ENCODE measurements around the gene CAPNS2.

DNA sequence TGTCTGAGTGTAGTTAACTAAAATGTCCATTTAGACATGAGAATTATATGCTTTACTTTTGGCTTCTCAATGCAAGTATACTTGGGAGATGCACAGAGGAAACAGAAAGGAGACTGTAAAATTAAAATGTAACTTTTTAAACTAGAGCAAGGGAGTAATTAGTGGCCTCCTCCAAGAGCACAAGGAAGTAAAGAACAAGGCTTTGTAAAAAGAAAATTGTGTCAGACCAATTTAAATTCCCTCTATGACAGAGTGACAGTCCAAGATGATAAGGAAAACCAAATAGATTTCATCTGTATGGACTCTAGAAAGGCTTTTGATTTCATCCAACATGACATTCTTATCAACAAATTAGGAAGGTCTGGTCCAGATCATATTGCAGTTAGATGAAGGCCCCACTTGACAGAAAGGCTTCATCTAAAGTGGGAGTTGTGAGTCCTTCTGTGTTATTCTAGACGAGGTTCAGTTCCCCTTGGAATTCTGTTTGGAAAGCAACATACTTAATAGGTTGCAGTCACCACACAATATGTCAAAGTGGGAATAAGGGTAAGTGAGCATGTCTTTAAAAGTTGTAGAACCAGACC, 6.5 kb upstream of the CAPNS2 start:
- TF ChIP-seq POLR2A (IDR thresholded peaks at IDR 0.05) = no peak
- TF ChIP-seq, protein P1, sequence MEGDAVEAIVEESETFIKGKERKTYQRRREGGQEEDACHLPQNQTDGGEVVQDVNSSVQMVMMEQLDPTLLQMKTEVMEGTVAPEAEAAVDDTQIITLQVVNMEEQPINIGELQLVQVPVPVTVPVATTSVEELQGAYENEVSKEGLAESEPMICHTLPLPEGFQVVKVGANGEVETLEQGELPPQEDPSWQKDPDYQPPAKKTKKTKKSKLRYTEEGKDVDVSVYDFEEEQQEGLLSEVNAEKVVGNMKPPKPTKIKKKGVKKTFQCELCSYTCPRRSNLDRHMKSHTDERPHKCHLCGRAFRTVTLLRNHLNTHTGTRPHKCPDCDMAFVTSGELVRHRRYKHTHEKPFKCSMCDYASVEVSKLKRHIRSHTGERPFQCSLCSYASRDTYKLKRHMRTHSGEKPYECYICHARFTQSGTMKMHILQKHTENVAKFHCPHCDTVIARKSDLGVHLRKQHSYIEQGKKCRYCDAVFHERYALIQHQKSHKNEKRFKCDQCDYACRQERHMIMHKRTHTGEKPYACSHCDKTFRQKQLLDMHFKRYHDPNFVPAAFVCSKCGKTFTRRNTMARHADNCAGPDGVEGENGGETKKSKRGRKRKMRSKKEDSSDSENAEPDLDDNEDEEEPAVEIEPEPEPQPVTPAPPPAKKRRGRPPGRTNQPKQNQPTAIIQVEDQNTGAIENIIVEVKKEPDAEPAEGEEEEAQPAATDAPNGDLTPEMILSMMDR (IDR thresholded peaks at IDR 0.05) = no peak

All from thyroid gland (tissue), 4 donors.